Glomerular visceral epithelial cell (primary cell): ENCODE measurements around the gene FLNA.
"Not testable (repeated sequence)": the region's sequence is repeated elsewhere in the genome, so short reads cannot be mapped to it uniquely, and the experiment has no call there.

Experiments used
- DNase-seq: peaks from one replicate; pipeline ENCODE4 v3.0.0-alpha.2; 2016; ENCODE audit errors: extremely low spot score

Gene FLNA

DNA sequence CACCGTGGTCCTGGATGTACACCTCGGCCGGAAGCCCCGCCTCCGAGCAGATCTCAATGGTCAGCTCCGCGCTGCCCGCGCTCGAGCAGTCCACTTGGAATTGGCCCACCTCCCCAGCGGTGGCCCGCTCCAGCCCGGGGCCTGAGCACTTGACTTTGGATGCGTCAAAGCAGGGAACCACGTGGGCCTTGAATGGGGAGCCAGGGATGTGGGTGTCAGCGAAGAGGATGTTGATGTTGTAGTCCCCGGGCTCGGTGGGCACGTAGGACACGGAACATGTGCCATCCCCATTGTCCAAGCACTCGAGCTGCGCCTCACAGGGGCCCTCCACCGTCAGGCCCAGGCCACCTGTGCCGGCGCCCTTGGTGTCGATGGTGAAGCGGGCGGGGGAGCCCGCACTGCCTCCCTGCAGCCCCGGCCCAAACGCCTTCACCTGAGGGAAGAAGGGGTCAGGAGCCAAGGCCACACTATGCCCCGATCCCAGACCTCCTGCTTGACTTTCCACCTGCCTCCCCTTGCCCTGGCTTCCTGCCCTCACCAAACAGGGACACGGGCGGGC, 14.2 kb downstream of the FLNA start:
- no peak for DNase-seq

DNA sequence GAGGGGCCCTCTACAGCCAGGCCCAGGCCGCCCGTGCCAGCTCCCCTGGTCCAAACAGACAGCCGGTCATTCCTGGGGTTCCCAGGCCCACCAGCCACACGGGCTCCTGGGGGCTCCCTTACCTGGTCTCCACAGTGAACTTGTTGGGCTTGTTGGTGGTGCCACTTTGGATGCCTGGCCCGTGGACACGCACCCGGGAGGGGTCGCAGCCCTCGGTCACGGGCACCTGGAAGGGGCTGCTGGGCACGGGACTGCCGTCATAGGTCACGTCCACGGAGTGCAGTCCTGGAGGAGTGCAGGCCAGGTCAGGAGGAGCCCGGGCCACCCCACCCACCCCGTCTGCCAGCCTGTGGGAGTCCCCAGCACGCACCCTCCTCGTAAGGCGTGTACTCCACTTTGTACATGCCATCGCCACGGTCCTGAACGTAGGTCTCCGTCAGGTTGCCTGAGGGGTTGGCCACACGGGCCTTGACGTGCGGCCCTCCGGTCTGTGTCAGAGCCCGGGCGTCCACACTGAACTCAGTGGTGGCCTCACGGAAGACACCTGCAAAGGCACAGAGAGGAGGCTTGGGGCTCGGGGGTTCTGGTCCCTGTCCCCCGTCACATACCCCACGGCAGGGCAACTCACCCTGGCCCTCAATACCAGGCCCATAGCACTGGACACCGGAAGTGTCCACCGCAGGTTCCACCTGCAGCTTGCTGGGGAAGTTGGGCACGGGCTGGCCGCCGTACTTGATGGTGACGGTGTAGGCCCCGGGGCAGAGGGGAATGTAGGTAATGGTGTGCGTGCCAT, 14.9 kb downstream of the FLNA start:
- DNase-seq, result no peak

GRCh38 chrX:154358829-154359228, 15.6 kb downstream of the FLNA start:
- DNase-seq, result no peak

GRCh38 chrX:154358011-154358410, 16.4 kb downstream of the FLNA start:
- no peak for DNase-seq

DNA sequence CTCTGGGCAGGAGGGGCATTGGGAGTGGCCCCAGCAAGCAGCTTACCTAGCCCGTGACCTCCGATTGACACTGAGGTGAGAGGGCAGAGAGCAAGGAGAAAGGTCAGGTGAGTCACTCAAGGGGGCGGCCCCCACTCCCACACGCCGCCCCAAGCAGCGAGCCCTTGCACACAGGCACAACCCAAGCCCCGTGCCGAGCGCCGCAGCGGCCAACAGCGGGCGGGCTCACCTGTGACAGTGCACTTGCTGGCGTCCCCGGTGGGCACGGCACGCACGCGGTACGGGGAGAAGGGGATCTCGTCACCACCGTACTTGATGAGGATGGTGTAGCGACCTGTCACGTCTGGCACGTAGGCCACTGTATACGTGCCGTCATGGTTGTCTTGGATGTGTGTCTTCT, 17.2 kb downstream of the FLNA start:
- no peak for DNase-seq

DNA sequence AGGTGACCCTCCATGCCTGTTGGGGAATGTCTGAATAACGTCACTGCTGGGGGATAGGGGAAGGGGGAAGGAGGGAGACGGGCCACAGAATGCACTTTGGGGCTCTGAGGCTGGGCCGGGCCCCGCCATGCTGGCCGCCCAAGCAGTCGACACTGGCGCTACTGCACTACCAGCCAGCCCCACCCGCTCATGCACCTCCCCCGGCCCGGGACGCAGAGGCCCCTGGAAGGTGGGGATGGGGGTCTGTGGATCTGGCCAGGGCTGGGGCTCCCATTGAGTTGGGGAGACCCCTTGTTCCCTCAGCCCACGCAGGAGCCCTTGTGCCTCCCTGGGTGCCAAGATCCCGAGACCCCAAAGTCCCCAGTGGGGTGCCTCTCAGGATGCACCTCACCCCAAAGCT, 17.8 kb downstream of the FLNA start:
- no peak for DNase-seq

DNA sequence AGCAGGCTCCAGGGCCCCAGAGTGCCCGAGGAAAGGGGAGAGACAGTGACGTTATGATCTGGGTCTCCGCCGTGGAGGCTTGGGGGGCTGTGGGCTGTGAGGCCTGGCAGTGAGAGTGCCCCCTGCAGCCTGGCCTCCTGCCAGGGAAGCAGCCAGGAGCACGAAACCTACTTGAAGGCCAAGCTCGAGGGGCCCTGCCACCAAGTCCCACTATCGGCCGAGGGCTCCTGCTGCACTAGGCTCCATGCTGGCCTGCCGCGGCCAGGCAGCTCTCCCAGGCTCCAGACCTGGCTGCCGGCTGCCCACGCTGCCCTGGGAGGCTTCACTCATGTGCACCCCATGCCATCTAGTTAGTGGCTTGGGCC, 18.7 kb downstream of the FLNA start:
- no peak for DNase-seq

DNA sequence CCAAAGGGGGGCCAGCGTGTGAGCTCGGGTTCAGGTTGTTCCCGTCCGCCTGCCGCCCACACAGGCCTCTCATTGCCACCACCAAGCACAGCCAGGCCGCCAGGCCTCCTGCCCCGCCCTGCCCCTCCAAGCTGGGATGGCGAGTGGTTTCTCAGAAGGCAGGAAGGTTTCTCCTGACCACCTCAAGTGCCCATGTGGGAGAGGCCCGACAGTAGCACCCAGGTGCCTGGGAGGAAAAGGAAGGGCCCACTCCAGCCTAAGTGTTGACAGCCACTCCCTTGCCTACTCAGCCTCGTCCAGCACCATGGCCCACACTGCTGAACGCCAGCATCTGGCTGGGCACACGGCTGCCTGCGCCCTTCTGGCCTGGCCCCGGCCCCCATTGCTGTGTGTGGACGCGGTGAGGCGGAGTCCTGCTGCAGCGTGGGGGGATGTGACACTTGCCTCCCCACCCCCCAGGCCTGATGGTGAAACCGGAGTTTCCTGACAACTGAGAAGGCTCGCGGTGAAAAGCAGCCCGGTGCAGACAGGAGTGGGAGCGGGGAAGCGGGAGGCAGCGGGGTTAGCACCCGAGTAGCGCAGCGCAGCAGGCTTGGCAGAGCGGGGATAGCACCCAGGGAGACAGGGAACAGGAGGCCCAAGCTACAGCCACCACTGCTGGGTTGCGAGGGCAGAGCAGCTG, 19.2 kb downstream of the FLNA start:
- no peak for DNase-seq

- no peak for DNase-seq
Measured at GRCh38 chrX:154354516-154354915, 19.9 kb downstream of the FLNA start.

DNA sequence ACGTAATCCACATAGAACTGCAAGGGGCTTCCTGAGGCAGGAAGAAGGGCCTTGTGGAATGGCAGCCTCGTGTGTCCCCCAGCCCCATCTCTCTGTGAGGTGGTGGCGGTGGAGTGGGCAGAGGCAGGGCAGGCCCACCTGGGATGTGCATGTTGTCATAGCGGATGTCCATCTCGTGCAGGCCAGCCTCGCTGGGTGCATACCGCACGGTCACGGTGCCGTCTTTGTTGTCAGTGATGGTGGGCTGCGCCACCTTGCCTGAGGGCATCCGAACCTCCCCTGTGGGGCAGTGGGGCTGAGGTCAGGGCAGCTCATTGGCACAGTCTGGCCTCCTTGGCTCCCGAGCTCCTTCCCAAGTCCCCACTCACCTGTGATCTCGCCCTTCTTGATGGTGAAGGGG, 20.4 kb downstream of the FLNA start:
- DNase-seq, result no peak

DNA sequence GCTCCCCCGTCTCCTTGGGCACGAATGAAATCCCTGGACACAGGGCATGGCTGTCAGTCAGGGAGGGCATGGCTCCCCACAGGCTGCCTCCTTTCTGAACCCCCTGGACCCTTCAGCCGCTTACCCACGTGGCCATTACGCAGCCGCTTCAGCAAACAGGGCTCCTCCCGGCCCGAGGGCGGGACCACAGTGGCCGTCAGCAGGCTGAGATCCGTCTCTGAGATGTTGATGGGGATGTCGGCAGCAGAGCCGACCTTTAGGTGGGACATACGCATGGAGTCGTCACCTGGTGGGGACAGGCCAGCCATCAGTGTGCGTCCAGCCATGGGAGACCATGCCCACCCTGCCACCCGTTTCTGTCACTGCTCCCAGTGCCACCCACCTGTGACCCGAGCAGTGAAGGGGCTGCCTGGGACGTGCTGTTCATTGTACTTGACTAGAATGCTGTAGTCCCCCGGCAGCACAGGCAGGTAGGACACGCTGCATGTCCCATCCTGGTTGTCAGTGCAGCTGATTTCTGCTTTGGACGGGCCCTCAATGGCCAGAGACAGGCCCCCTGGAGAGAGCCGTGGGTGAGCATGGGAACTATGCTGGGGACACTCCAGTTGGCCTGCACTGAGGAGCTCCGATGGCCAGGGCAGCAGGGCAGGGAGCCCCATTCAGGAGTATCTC, 21.1 kb downstream of the FLNA start:
- no peak for DNase-seq

DNA sequence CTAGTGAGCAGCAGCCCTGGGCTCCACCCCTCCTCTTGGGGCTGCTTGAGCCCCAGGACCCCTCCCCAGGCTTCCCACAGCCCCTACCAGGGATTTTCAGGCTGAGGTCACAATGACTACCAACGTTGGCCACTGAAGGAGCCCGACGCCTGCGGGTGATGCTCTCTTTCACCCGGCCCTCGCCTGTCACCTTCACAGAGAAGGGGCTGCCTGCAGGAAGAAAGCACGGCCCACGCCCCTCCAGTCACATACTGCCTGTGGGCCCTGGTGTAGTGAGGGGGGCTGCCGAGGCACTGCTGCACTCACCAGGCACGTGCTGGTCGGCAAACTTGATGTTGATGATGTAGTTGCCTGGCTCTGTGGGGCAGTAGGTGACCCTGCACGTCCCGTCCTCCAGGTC, 22.0 kb downstream of the FLNA start:
- no peak for DNase-seq

DNA sequence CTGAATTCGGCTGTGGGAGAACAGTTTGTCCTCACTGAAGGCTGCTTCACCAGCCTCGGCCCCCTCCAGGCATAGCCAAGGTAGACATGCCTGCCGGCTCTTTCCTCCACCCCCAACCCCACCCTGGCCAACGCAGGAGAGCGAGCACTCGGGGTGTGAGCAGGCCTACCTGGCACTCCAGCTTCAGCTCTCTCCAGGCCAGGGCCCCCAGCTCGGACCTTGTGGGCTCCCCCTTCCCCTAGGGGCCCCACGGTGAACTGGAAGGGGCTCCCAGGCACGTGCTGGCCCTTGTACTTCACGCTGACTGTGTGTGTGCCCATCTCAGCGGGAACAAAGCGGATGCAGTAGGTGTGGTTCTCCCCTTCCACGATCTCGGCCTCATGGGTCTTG, 22.4 kb downstream of the FLNA start:
- DNase-seq, result no peak

GRCh38 chrX:154351183-154352011, 23.0 kb downstream of the FLNA start:
- no peak for DNase-seq

DNA sequence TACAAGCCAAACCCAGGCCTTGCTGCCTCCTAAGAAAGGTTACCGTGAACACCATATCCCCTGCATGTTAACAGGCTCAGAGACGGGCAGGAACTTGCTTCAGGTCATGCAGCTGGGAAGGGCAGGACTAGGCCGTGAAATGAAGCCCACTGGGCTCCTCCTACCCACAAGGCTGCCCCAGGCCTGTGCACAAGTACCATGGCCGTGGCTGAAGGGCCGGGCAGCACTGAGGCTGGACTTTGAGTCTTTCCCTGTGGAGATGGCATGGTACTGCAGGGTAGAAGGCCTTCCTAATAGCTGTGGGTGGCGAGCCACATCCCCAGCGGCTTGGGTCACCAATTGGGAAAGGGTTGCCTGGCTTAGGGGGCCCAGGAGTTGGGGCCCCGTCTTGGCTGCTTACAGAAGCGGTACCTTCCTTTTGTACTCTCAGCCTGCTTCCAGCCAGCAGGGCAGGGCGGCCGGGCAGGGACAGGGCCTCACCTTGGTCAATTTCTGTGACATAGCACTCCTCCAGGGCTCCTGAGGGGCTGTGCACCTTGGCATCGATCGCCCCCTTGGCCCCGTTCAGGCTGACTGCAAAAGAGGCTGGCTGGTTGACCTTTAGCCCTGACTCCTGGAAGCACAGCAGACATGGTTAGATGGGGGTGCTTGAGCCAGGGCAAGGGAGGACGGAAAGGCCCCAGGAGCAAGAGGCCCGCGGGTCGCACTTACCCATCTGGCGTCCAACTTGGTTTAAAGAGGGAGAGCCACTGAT, 23.8 kb downstream of the FLNA start:
- no peak for DNase-seq

GRCh38 chrX:154349979-154350378, 24.5 kb downstream of the FLNA start:
- DNase-seq, result no peak

DNA sequence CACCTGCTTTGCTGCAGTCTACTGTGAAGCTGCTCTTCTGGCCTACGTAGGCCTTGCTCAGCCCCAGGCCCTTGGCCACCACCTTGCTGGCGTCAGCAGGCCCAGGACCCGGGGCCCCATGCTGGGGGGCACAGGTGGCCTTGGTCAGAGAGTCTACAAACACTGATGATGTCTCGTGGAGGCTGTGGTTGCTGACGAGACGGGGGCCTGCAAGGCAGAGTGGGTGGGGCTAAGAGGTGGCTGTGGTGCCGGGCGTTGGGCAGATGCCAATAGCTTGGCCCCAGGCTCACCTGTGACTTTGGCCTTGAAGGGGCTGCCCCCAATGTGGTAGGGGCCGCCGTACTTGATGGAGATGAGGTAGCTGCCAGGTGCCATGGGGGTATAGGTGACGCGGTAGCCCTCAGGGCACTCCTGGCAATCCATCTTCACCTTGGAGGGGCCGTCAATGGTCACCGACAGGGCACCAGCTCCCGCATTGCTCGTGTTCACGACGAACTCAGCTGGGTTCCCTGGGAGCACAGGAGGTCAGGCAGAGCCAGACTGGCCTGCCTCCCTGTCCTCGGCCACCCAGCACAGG, 25.0 kb downstream of the FLNA start:
- no peak for DNase-seq

DNA sequence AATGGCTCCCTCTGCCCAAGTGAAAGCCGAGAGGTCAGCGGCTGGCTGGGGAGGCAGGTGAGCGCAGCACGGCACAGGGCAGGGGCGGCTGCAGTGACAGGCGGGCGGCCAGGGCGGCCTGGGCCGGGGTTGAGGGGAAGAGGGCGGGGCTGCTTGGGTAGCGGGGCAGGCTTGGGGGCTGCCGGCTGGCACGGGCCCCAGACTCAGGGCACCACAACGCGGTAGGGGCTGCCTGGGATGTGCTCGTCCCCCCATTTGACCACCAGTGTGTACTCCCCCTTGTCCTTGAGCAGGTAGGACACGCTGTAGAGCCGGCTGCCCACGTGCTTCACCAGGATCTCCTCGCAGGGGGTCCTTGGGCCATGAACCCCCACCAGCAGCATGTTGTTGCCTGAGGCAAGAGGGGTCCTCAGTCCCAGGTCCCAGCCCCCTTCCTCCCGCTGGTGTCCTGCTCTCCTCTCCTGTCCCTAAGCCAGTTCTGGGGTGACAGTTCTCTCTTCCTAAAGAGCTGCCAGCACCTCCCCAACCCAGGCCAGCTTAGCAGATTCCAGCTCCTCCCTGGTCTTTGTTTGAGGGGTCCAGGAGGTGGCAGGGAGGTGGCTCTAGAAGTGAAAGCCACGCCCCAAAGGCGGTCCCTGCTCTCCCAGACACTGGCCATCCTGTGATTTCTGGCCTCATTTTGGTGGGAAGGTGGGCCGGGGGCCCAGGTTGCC, 25.6 kb downstream of the FLNA start:
- DNase-seq, result no peak

DNA sequence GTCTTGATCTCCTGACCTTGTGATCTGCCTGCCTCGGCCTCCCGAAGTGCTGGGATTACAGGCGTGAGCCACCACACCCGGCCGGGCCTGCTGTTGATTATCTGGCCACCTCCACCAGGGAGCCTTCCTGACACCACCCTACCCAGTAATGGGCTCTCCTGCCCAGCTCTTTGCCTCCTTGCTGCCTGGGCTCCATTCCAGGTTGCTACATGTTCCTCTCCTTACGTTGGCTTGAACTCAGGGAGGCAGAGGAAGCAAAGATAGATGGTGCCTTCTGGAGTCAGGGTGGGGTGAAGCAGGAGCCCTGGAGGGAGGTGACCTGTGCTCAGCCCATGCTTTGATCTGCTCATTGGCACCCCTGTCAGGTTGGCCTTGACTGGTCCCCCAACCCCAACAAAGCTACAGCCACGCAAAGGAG, 26.3 kb downstream of the FLNA start:
- DNase-seq, result no peak

DNA sequence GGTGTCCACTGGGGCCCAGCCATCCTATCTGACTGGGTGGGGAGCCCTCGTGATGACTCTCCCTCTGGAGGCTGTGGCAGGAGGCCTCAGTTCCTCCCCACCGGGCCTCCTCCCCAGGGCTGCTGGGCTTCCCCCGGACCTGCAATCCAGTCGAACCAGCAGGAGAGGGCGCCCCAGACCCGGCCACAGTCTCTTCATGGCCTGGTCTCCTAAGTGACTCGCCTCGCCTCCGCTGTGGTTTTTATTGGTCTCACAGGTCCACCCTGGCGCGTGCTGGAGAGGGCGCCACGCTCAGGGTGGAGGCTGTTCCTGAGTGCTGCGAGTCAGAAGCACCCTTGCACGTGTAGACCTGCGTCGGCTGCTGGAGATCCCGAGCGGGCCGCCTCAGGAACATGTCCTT, 30.8 kb downstream of the FLNA start:
- DNase-seq, result not testable (repeated sequence)
